H1 (cell line): Measurements from ENCODE around the gene FOXL3.

ENCODE experiments used
- ATF2 ChIP-seq: IDR thresholded peaks from 2 replicates; pipeline ENCODE4 v1.6.1; 2012; ENCODE audit warnings: low read length, inconsistent platforms
- CTBP2 ChIP-seq: IDR thresholded peaks from 2 replicates; pipeline ENCODE4 v1.7.0; 2011; ENCODE audit warnings: borderline replicate concordance, mild to moderate bottlenecking, moderate library complexity, mixed read lengths, low read length; ENCODE audit not compliant: insufficient read depth, insufficient read length
- CTCF ChIP-seq, 3 experiments: IDR thresholded peaks; 1 replicate in 2 of 3; 2 replicates in 1 of 3; pipeline versions ENCODE4 v1.5.1 to v1.6.1; 2011; ENCODE audit warnings: low read length in 3 of 3, mild to moderate bottlenecking in 3 of 3, inconsistent platforms in 2 of 3, low read depth in 1 of 3, moderate library complexity in 1 of 3; ENCODE audit not compliant: insufficient read depth in 1 of 3; ENCODE audit errors: control extremely low read depth in 1 of 3
- EZH2 ChIP-seq: fragments of 200-600 bp; sonication (generic); IDR thresholded peaks from 2 replicates; pipeline ENCODE4 v1.7.1; 2012; ENCODE audit warnings: low read depth, mild to moderate bottlenecking, moderate library complexity, low read length, inconsistent platforms; ENCODE audit not compliant: severe bottlenecking
- KDM5A ChIP-seq: fragments of 200-600 bp; IDR thresholded peaks from 2 replicates; pipeline ENCODE4 v1.7.1; 2012; ENCODE audit warnings: mild to moderate bottlenecking, low read length, inconsistent platforms, mixed read lengths
- MAX ChIP-seq: IDR thresholded peaks from 2 replicates; pipeline ENCODE4 v1.6.1; 2012; ENCODE audit warnings: inconsistent platforms
- POLR2A ChIP-seq, 2 experiments: IDR thresholded peaks; 1 replicate in 1 of 2; 2 replicates in 1 of 2; pipeline ENCODE4 v1.6.1; 2011; ENCODE audit warnings: low read depth in 2 of 2, low read length in 2 of 2, mild to moderate bottlenecking in 2 of 2; ENCODE audit errors: control extremely low read depth in 1 of 2
- POLR2AphosphoS5 ChIP-seq: IDR thresholded peaks from 2 replicates; pipeline ENCODE4 v1.6.1; 2011; ENCODE audit warnings: low read depth, low read length
- RAD21 ChIP-seq, 2 experiments: IDR thresholded peaks in 1 of 2; conservative IDR thresholded peaks in 1 of 2; 2 replicates each; pipeline ENCODE4 v1.6.1; 2011; ENCODE audit warnings: low read depth in 2 of 2, low read length in 2 of 2, improper control_type of control experiment in 1 of 2, inconsistent platforms in 1 of 2, mild to moderate bottlenecking in 1 of 2, moderate library complexity in 1 of 2
- RXRA ChIP-seq: IDR thresholded peaks from 2 replicates; pipeline ENCODE4 v1.6.1; 2011; ENCODE audit warnings: low read depth, mild to moderate bottlenecking, low read length, moderate library complexity; ENCODE audit not compliant: insufficient read depth
- SAP30 ChIP-seq: fragments of 300-600 bp; sonication (generic); IDR thresholded peaks from 2 replicates; pipeline ENCODE4 v1.7.1; 2012; ENCODE audit warnings: low read length, moderate library complexity, mild to moderate bottlenecking, inconsistent platforms; ENCODE audit not compliant: insufficient read depth, insufficient replicate concordance
- SIN3A ChIP-seq, 2 experiments: IDR thresholded peaks in 1 of 2; conservative IDR thresholded peaks in 1 of 2; 2 replicates each; pipeline ENCODE4 v1.6.1; 2011 to 2012; ENCODE audit warnings: low read length in 2 of 2, improper control_type of control experiment in 1 of 2, low read depth in 1 of 2, mild to moderate bottlenecking in 1 of 2
- TCF12 ChIP-seq: IDR thresholded peaks from 2 replicates; pipeline ENCODE4 v1.6.1; 2011; ENCODE audit warnings: low read depth, mild to moderate bottlenecking, low read length
- ZNF274 ChIP-seq: IDR thresholded peaks from 2 replicates; pipeline ENCODE4 v1.7.0; 2012; ENCODE audit warnings: low read length, borderline replicate concordance; ENCODE audit errors: extremely low read depth

- TF ChIP-seq EZH2 (no peak), KDM5A (no peak), ZNF274 (no peak), TCF12 (no peak), CTBP2 (no peak), RXRA (no peak), MAX (no peak), ATF2 (no peak), POLR2A (IDR thresholded peaks at IDR 0.05; ENCODE audit: control extremely low read depth in 1 of 2, low read depth in 2 of 2, low read length in 2 of 2) (no peak), SIN3A (conservative IDR thresholded peaks at IDR 0.05 in 1 of 2, IDR thresholded peaks at IDR 0.05 in 1 of 2; ENCODE audit: low read depth in 1 of 2, low read length in 2 of 2) (no peak), RAD21 (IDR thresholded peaks at IDR 0.05 in 1 of 2, conservative IDR thresholded peaks at IDR 0.05 in 1 of 2; ENCODE audit: low read depth in 2 of 2, low read length in 2 of 2) (no peak), CTCF (IDR thresholded peaks at IDR 0.05; ENCODE audit: control extremely low read depth in 1 of 3, insufficient read depth in 1 of 3, low read depth in 1 of 3, low read length in 3 of 3) (no peak), SAP30 (no peak), POLR2AphosphoS5 (no peak)
Observed at GRCh38 chr7:298375-298702, 8.4 kb downstream of the FOXL3 start.
